Pancreas (tissue), 10 donors: ENCODE data around the gene WNT11. TPM values are rescaled to one million over a fixed set of nuclear protein-coding genes. Genes with fewer than 3 reads are reported as not detected.

Experiments
- ATAC-seq, 4 donors: fragments of 200-7000 bp; cut with Tn5 transposase; one replicate each; pipeline versions ENCODE4 v1.8.0 to v1.9.1; 2020; ENCODE audit warnings: mild to moderate bottlenecking in 4 of 4, moderate library complexity in 4 of 4
- DNase-seq, 6 donors: peaks; one replicate each; pipeline ENCODE4 v3.0.0-alpha.2; 2020
- FAIRE-seq: peaks from 2 replicates; lab custom pipeline; 2012; peaks lifted over from hg19 to GRCh38; lab: Jason Lieb, UNC
- H3K27ac ChIP-seq, 4 donors: fragments of 200-600 bp; sonication (generic); 1 replicate in 3 of 4; 2 replicates in 1 of 4; pipeline versions ENCODE4 v1.5.0 to v1.8.0; 2020
- H3K27me3 ChIP-seq, 4 donors: fragments of 200-600 bp; one replicate each; pipeline ENCODE4 v1.8.0; 2021
- H3K36me3 ChIP-seq, 3 donors: fragments of 200-600 bp; sonication (generic) in 1 of 3; one replicate each; pipeline versions ENCODE4 v1.5.0 to v1.8.0; 2020 to 2021
- H3K4me1 ChIP-seq, 3 donors: fragments of 200-600 bp; one replicate each; pipeline ENCODE4 v1.8.0; 2021
- H3K4me3 ChIP-seq, 4 donors: fragments of 200-600 bp; sonication (generic) in 2 of 4; one replicate each; pipeline versions ENCODE4 v1.5.0 to v1.8.0; 2020 to 2021
- H3K9me3 ChIP-seq, 4 donors: fragments of 200-600 bp; one replicate each; pipeline ENCODE4 v1.8.0; 2021
- CTCF ChIP-seq, 4 donors: fragments of 200-600 bp; sonication (generic) in 3 of 4; IDR thresholded peaks; one replicate each; pipeline versions ENCODE4 v1.5.0 to v1.8.0; 2021; ENCODE audit warnings: antibody characterized with exemption in 4 of 4
- WGBS, 2 donors: extraction: QIAGEN DNeasy Blood & Tissue Kit; methylation state at CpG; one replicate each; pipeline ENCODE4 v1.1.7; 2013; 5-methylcytosine and 5-hydroxymethylcytosine counted together
- intact Hi-C, 3 donors: fragments of 100-400 bp; cut with DNase I; formaldehyde crosslinking; loops; one replicate each; pipeline versions ENCODE4 v1.11.1 to v1.14.2; 2022
- polyA plus RNA-seq, 2 donors: library from polyadenylated mRNA; stranded (reverse); fragments of 200-250 nt; gene quantifications; one replicate each; pipeline ENCODE4 v1.2.3, GENCODE V29; 2013
- total RNA-seq, 6 donors: library from RNA; stranded (reverse); fragmentation: NEBNext Ultra II Directional in 4 of 6; extraction: Animal tissue kit (Norgen Biotek cat#: 25700) in 4 of 6; gene quantifications; one replicate each; pipeline versions ENCODE4 v1.2.1 to v1.2.4, GENCODE V29; 2021 to 2023
- donor health status: healthy with polysubstance abuse.
- donor health status: DM: no; HTN: no; CAD: no; lungs with moderate emphysema.
- donor health status: DM: no; HTN: no; CAD: no.
- donor health status: control.
- donor health status: control.
- donor health status: Bipolar disorder and iron deficiency.
- donor health status: DM: yes; HTN: yes; CAD: no.
- donor health status: DM: no; HTN: no; CAD: no.
- donor health status: DM: no; HTN: no; CAD: no.
- donor health status: DM: yes; HTN: yes; CAD: no.

The WNT11 gene
- total and polyA plus RNA-seq, 8 donors = 2.6 to 30.5 (median 6.2) TPM

- FAIRE-seq = no peak
- no peak for TF ChIP-seq CTCF (IDR thresholded peaks at IDR 0.05)
- Histone ChIP-seq H3K27me3 (no peaks in the 10 kb centered on the region), H3K4me3 (no peak overlapping the region), H3K9me3 (no peaks in the 10 kb centered on the region), H3K27ac (no peak overlapping the region), H3K4me1 (peaks cover 0 to 5% (median 0%) of the 10 kb centered on the region in 3 donors), H3K36me3 (no peaks in the 10 kb centered on the region)
- intact Hi-C loops = no loop called here
- DNase-seq = no peak
- 85 to 89% methylated on average over 21 of the region's 21 CpGs for WGBS, 2 donors
- no peak for ATAC-seq
Measured at GRCh38 chr11:76194872-76195668, 11.2 kb downstream of the WNT11 start.

GRCh38 chr11:76193219-76193618 is 13.1 kb downstream of the WNT11 start:
- no peak overlapping the region for H3K27ac ChIP-seq
- intact Hi-C loops = no loop called here
- no peak for DNase-seq

GRCh38 chr11:76190376-76190775 is 15.9 kb downstream of the WNT11 start:
- no peaks in the 10 kb centered on the region for H3K4me1 ChIP-seq
- no peak overlapping the region for H3K27ac ChIP-seq
- DNase-seq (no peak), ATAC-seq (no peak), FAIRE-seq (no peak)
- no peaks in the 10 kb centered on the region for H3K36me3 ChIP-seq
- TF ChIP-seq CTCF (IDR thresholded peaks at IDR 0.05) = no peak
- no peak overlapping the region for H3K4me3 ChIP-seq
- 60 to 76% methylated on average over 7 of the region's 7 CpGs for WGBS, 2 donors
- H3K27me3 ChIP-seq = no peaks in the 10 kb centered on the region
- H3K9me3 ChIP-seq = no peaks in the 10 kb centered on the region
- intact Hi-C loops = no loop called here

More at GRCh38 chr11:76193219-76193618, 13.1 kb downstream of the WNT11 start:
- Histone ChIP-seq H3K27me3 (no peaks in the 10 kb centered on the region), H3K4me1 (peaks cover 0 to 4% (median 0%) of the 10 kb centered on the region in 3 donors), H3K9me3 (no peaks in the 10 kb centered on the region), H3K36me3 (no peaks in the 10 kb centered on the region), H3K4me3 (no peak overlapping the region)
- no peak for TF ChIP-seq CTCF (IDR thresholded peaks at IDR 0.05)
- 83 to 85% methylated on average over 9 of the region's 9 CpGs for WGBS, 2 donors
- no peak for FAIRE-seq
- no peak for ATAC-seq

GRCh38 chr11:76189682-76190081 is 16.6 kb downstream of the WNT11 start:
- 82 to 84% methylated on average over 6 of the region's 6 CpGs for WGBS, 2 donors
- Histone ChIP-seq H3K4me1 (no peaks in the 10 kb centered on the region), H3K9me3 (no peaks in the 10 kb centered on the region), H3K27ac (no peak overlapping the region), H3K36me3 (no peaks in the 10 kb centered on the region), H3K4me3 (no peak overlapping the region), H3K27me3 (no peaks in the 10 kb centered on the region)
- FAIRE-seq = no peak
- intact Hi-C loops = no loop called here
- DNase-seq = no peak
- no peak for ATAC-seq
- no peak for TF ChIP-seq CTCF (IDR thresholded peaks at IDR 0.05)

- Histone ChIP-seq H3K9me3 (no peaks in the 10 kb centered on the region), H3K27me3 (no peaks in the 10 kb centered on the region), H3K4me1 (no peaks in the 10 kb centered on the region), H3K4me3 (no peak overlapping the region), H3K27ac (no peak overlapping the region), H3K36me3 (no peaks in the 10 kb centered on the region)
- TF ChIP-seq CTCF (IDR thresholded peaks at IDR 0.05) = no peak
- ATAC-seq (no peak), FAIRE-seq (no peak), DNase-seq (no peak)
- WGBS, 2 donors = 79 to 96% methylated on average over 4 of the region's 4 CpGs
- intact Hi-C loops = no loop called here
Measured at GRCh38 chr11:76188873-76189272, 17.4 kb downstream of the WNT11 start.
